ENCODE results near the gene VAMP8. TPM values are rescaled to one million over a fixed set of nuclear protein-coding genes. Genes with fewer than 3 reads are reported as not detected.
"Not testable (repeated sequence)": the region's sequence is repeated elsewhere in the genome, so short reads cannot be mapped to it uniquely, and the experiment has no call there.

Gene VAMP8
- total RNA-seq, 4 donors from 2014 or later = 23.3 to 48.7 (median 46.1) TPM

GRCh38 chr2:85613717-85614515 is 36.5 kb downstream of the VAMP8 start:
- TF ChIP-seq CTCF (IDR thresholded peaks at IDR 0.05) = no peak
- ATAC-seq (ENCODE audit: low FRiP score) = no peak
- DNase-seq (ENCODE audit: low spot score) = no peak

GRCh38 chr2:85614757-85615156 is 37.4 kb downstream of the VAMP8 start:
- not testable (repeated sequence) for ATAC-seq (ENCODE audit: low FRiP score); DNase-seq (ENCODE audit: low spot score)

- no peak for DNase-seq (ENCODE audit: low spot score)
- no peak for ATAC-seq (ENCODE audit: low FRiP score)
- TF ChIP-seq CTCF (IDR thresholded peaks at IDR 0.05) = no peak
Measured at GRCh38 chr2:85615413-85615728, 38.0 kb downstream of the VAMP8 start.

- not testable (repeated sequence) for ATAC-seq (ENCODE audit: low FRiP score)
Measured at GRCh38 chr2:85617723-85618122, 40.3 kb downstream of the VAMP8 start.

GRCh38 chr2:85619617-85620016 is 42.2 kb downstream of the VAMP8 start:
- TF ChIP-seq CTCF (IDR thresholded peaks at IDR 0.05) = no peak
- ATAC-seq (ENCODE audit: low FRiP score) (no peak), DNase-seq (ENCODE audit: low spot score) (no peak)

More at GRCh38 chr2:85617723-85618122, 40.3 kb downstream of the VAMP8 start:
- DNase-seq (ENCODE audit: low spot score) = not testable (repeated sequence)

- no peak for TF ChIP-seq CTCF (IDR thresholded peaks at IDR 0.05)
- no peak for DNase-seq (ENCODE audit: low spot score)
- no peak for ATAC-seq (ENCODE audit: low FRiP score)
Measured at GRCh38 chr2:85621338-85621737, 44.0 kb downstream of the VAMP8 start.

- no peak for TF ChIP-seq CTCF (IDR thresholded peaks at IDR 0.05)
- ATAC-seq (ENCODE audit: low FRiP score) (no peak), DNase-seq (ENCODE audit: low spot score) (no peak)
Measured at GRCh38 chr2:85623991-85624390, 46.6 kb downstream of the VAMP8 start.

- ATAC-seq (ENCODE audit: low FRiP score) (no peak), DNase-seq (ENCODE audit: low spot score) (no peak)
- no peak for TF ChIP-seq CTCF (IDR thresholded peaks at IDR 0.05)
Measured at GRCh38 chr2:85628658-85629057, 51.3 kb downstream of the VAMP8 start.

Data from omental fat pad (tissue), 4 donors.